Right kidney (tissue), 1 donor: Measurements from ENCODE around the gene MAGI1.

Experiments
- DNase-seq: peaks from one replicate; pipeline ENCODE4 v3.0.0-alpha.2; 2016

MAGI1 gene

GRCh38 chr3:65788461-65788860 is 250.3 kb downstream of the MAGI1 start:
- no peak for DNase-seq

GRCh38 chr3:65787827-65788226 is 250.9 kb downstream of the MAGI1 start:
- no peak for DNase-seq

- DNase-seq = no peak
Measured at GRCh38 chr3:65787340-65787739, 251.4 kb downstream of the MAGI1 start.

GRCh38 chr3:65786890-65787289 is 251.8 kb downstream of the MAGI1 start:
- DNase-seq = no peak

- no peak for DNase-seq
Measured at GRCh38 chr3:65785065-65785645, 253.6 kb downstream of the MAGI1 start.

GRCh38 chr3:65783117-65783516 is 255.6 kb downstream of the MAGI1 start:
- DNase-seq = no peak

- DNase-seq = no peak
Measured at GRCh38 chr3:65781594-65781993, 257.1 kb downstream of the MAGI1 start.

GRCh38 chr3:65779390-65779789 is 259.3 kb downstream of the MAGI1 start:
- no peak for DNase-seq

- peak; percentile 33 for DNase-seq
Measured at GRCh38 chr3:65778968-65779367, 259.8 kb downstream of the MAGI1 start.

GRCh38 chr3:65777050-65777449 is 261.7 kb downstream of the MAGI1 start:
- no peak for DNase-seq

- no peak for DNase-seq
Measured at GRCh38 chr3:65776494-65776893, 262.2 kb downstream of the MAGI1 start.

GRCh38 chr3:65776081-65776480 is 262.6 kb downstream of the MAGI1 start:
- DNase-seq = no peak

GRCh38 chr3:65772758-65773157 is 266.0 kb downstream of the MAGI1 start:
- no peak for DNase-seq

- no peak for DNase-seq
Measured at GRCh38 chr3:65767551-65767950, 271.2 kb downstream of the MAGI1 start.

GRCh38 chr3:65762235-65762580 is 276.5 kb downstream of the MAGI1 start:
- no peak for DNase-seq

- DNase-seq = no peak
Measured at GRCh38 chr3:65761446-65762234, 277.1 kb downstream of the MAGI1 start.

- DNase-seq = no peak
Measured at GRCh38 chr3:65758876-65759598, 279.7 kb downstream of the MAGI1 start.

GRCh38 chr3:65758438-65758837 is 280.3 kb downstream of the MAGI1 start:
- no peak for DNase-seq

- DNase-seq = no peak
Measured at GRCh38 chr3:65752636-65753035, 286.1 kb downstream of the MAGI1 start.

- DNase-seq = peak; percentile 18
Measured at GRCh38 chr3:65751123-65751700, 287.5 kb downstream of the MAGI1 start.

GRCh38 chr3:65749066-65749465 is 289.7 kb downstream of the MAGI1 start:
- DNase-seq = no peak

- DNase-seq = no peak
Measured at GRCh38 chr3:65748326-65748725, 290.4 kb downstream of the MAGI1 start.

GRCh38 chr3:65746848-65747247 is 291.9 kb downstream of the MAGI1 start:
- no peak for DNase-seq
